GM18498 (cell line): ENCODE measurements around the gene MED15.

ENCODE experiments used
- ATAC-seq: cut with Tn5 transposase; IDR thresholded peaks from one replicate; pipeline ENCODE4 v1.9.1; 2021; ENCODE audit warnings: mild to moderate bottlenecking, moderate library complexity; ENCODE audit not compliant: unreplicated experiment

The MED15 gene

DNA sequence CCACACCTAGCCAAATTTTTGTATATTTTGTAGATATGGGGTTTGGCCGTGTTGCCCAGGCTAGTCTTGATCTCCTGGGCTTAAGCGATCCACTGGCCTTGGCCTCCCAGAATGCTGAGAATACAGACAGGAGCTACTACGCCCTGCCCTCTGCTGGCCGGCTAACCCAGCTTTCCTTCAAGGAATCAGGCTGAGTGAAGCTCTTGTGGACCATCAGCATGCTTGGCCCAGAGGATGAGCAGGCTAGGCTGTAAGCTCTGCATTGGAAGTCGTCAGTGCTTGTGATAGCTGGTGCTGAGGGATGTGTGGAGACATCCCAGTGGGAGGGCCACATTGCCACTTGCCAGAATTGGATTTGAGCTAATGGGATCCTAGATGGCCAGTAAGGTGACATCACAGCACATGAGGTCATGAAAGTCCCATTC lies 60.6 kb downstream of the MED15 start:
- no peak for ATAC-seq

DNA sequence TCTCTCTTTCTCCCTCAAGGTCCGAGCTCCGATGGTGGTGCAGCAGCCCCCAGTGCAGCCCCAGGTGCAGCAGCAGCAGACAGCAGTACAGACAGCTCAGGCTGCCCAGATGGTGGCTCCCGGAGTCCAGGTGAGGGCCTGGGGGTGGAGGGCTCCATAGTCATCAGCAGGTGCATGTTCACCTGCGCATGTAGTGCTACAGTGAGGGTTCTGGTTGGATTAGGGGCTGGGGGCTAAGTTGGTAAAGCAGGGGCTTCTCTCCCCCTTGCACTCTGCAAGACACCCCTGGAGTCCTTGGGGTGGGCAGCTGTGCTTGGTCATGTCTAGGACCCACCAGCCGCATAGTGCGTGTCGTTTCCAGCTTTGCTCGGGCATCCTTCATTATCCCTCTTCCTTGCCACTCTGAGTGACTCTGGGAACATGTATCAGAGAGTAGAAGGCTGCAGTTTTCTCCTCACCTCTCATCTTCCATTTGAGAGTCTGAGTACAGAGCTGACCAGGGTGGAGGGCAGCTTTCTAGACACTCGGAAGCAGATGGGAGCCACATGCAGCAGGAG lies 61.2 kb downstream of the MED15 start:
- no peak for ATAC-seq

DNA sequence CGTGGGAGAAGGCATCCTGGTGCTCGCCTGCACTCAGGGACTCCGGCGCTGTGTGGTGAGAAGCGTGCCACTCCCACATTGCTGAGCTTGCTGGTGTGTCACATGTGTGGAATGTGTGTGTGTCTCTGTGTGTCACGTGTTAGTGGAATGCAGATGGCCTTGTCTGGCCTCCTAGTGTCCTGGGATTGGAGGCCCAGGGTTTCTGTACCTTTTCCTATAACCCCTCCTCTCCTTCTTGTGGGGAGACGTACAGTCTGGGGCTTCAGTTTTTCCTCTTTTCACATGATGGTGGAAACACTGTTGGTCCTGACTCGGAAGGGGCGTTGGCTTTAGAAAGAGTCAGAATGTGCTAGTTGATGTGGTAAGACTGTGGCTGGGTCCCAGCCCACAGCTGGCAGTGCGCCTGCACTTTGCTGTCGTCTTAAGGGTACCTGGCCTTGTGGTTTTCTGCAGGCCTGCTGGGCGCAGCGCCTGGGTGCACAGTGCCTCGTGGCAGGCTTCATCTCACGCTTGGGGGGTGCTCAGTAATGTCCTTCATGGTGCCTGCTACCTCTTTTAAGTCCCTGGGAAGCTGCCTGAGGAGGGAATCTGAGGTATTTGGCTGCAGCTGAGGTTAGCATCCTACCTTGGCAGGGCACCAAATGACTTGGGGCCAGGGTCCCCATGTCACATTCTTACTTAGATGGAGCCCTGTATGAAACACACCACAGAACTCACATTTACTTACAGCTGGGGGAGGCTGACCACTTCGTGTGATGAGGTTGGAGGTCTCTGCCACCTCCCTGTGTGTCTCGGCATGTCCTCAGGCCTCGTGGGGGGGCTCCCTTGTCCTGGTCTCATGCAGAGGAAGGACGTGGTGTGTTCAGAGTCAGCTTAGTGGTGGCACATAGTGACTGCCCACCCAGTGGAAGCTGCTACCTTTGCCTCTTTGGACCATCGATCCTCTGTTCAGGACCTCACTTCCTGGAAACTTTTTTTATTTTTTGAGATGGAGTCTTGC lies 61.9 kb downstream of the MED15 start:
- peak; percentile 72 for ATAC-seq

DNA sequence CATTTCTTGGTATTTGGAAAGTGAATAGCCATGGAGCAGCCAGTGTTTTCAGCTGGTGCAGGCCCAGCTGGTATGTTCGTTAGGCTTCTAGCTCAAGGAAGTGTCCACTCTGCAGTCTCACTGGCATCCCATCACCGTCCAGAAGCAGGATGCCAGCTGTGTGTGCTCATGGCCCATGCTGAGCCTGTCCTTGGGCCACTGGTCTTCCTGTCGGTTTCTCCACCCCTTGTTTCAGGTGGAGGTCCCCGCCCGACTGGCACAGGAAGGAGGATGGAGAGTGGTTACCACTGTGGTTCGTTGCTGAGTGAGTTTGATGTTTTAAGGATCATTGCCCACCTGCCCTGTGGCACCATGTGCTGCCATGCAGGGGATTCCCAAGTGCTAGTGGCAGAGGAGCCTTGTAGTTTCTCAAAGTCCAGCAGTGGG lies 63.7 kb downstream of the MED15 start:
- ATAC-seq, result no peak

DNA sequence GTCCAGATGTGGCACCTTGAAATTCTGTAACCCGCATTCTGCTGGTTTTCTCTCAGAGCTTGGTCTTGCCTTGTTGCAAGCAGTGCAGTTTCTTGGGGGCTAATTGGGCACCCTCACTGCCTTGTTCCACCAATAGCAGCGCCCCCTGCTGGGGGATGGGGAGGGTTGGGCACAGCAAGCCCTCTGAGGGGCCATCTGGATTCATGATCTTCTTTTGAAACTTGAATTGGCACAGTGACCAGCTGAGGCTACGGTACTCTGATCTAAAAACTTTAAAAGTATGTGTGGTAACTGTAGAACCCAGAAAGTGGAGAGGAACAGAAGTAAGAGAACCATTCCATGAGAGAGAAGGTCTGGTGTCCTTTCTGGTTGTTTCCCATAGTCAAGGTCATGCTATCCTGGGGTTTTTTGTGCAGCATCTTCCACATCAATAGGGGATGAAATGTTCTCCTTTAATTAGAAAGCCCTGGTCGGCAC lies 64.2 kb downstream of the MED15 start:
- ATAC-seq, result no peak

DNA sequence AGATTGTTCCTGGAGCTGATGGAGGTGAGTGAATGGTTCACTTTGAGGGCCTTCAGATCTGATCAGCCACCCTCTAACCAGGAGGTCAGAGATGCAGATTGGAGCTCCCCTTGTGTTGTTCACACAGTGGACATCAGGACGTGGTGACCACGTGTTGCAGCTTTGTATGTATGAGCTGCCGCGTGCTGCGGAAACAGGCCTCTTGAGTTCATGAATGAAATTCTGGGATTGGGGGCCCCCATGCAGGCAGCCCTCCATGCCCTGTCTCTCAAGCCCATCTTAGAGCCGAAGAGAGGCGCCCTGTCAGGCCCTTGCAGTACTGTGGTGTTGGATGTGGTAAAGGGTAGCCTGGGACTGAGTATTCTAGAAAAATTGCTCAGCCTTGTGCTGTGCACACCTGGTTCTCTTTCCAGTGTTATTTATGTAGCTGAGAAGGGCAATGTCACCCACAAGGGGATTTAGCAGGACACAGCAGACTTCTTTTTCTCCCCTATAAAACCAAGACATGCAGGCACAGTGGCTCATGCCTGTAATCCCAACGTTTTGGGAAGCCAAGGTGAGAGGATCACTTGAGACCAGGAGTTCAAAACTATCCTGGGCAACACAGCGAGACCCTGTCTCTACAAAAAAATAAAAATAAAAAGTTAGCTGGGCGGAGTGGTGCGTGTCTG lies 64.9 kb downstream of the MED15 start:
- ATAC-seq, result no peak

DNA sequence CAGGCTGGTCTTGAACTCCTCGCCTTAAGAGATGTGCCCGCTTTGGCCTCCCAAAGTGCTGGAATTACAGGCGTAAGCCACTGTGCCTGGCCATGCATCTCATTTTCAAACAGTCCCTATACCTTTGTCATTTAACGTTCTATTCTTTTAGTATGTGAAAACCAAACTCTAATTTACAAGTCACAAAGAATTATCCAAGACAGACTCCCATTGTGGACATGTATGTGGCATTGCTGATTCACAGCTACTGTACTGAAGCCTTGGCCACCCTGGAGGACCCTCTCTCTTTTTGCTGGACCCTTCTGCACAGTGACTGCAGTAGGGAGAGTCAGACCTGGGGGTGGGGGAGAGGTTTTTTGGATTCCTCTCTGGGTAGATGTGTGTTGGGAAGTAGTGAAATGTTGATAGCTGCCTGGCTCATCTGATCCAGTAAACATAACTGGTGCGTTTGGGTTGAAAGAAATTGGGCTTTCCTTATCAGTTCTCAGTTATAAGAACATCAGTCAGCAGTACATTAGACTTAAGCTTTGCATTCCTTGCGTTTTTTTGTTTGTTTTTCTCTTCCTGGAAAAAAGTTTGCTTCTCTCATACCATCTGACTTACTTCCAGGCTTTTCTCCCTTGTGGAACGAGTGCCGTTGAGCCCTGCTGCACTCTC lies 65.9 kb downstream of the MED15 start:
- no peak for ATAC-seq

DNA sequence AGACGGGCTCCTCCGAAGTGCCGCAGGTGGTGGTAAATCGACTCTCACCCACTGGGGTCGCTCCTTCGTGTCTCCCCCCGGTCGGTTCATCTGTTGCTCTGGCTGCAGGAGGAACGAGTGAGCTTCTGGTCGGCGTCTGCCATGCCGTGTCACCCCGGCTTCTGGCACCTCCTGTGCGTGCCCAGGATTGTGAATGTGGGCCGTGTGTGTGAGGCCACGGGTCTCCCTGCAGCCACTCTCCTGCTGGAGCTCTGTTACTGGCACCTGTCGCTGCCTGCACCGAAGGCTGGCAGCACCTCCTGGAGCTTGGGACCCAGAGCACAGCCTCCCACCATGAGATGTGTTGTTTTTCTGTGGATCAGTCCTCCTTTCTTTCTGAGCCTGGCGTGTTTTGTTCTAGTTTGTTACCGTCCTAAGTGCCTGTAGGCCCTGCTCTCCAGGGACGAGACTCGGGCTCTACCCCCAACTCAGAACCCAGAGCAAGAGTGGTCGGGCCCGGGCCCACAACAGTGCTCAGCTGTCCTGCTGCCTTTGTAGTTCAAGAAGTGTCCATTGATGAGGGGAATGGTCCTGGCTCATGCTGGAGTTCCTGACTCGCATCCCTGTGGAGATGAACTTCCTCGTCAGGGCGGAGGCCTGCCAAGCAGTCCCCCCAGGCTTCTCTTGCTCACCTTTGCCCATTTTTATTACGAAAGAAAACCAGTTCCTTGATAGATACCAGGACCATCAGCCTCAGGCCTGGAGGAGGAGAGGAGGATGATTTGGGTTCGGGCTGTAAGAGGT lies 66.6 kb downstream of the MED15 start:
- no peak for ATAC-seq

DNA sequence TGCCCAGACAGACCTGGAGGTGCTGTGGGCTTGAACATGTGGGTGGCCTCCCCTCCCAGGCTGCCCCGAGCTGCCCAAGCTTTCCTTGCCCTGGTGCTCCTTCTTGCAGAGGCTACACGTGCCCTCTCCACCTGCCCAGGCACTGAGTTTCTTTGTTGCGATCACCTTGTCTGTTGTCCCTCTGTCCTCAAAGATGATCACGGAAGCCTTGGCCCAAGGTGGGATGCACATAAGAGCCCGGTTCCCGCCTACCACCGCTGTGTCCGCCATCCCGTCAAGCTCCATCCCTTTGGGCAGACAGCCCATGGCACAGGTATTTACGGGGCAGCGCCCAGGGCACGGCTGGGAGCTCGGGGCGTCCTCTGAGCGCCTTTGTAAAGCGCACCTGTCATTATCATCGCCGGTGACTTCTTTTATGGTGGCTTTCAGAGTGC lies 67.5 kb downstream of the MED15 start:
- ATAC-seq, result no peak

DNA sequence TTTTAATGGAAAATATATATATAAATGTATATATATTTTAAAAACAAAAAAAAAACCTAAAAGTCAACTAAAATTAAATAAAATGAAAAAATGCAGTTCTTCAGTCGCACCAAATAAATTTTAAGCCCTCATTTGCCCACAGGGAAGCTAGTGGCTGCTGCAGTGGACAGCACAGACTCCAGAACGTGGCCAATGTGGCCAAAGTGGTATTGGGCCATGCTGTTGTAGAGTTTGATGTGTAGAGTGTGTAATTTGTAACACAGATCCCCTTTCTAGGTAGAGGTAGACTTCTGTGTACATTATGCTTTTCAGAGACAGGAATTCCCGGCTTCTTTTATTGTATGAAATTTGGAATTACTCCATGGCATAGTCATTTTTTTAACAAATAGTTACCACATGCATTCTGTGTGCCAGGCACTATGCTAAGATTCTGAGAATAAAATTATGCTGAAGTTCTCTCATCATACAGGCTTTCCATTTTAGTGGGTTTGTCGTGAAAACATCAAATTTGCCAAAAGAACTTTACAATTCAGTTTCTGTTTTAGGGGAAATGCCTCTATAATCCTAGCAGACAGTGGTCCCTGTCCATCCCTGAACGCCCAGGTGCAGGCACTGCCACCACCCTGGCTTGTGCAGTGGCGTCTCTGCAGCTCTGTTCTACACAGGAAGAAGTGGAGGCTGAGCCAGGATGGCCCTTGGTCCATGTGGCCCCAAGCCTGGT lies 68.5 kb downstream of the MED15 start:
- ATAC-seq, result no peak

DNA sequence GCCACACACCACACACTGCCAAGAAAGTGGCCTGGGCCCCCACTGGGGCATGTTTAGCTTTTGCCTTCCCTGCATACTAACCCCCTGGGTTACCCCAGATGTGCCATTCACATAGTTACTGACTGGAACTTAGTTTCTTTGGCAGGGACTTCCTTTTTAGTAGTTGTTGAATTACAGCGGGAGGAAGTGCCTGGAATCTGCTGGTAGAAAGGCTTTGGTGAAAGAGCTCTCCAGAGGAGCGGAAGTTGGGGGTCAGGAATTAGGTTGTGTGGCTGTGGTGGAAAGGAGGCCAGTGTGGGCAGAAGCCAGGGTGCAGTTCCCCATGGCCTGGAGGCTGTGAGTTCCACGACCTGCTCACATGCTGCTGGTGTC lies 69.0 kb downstream of the MED15 start:
- ATAC-seq, result no peak

DNA sequence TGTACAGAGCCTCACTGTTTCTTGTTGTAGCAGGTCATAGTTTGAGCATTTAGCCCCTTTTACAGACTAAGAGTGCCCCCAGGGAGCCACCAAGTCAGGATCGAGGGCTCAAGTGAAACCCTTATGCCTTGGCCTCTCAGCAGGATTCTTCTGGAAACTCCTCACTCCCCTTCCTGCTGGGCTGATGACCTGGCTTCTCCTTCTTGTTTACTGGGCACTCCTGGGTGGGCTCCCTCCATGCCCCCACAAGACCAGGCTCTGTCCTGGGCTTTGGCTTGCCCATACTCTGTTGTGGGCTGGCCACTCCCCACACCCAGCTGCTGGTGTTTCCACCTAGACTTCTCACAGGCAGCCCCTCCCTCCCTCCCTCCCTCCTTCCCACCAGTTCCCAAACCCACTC lies 69.6 kb downstream of the MED15 start:
- ATAC-seq, result no peak

DNA sequence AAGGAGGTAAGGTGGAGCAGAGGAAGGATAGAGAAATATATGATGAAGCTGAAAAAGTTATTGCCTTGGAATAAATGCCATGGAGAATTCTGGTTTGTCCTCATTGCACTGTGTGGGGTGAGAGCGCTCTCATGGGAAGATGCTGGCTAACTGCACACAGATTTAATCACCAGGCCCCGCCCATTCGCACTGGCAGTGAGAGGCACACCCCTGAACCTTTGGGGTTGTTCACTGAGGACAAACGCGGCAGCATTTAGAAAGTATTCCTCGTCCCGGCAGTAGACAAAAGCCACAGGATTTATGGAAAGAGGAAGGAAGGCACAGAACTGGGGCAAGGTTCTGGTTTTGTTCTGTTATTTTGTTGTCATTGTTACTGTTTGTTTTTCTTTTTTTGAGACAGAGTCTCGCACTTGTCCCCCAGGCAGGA lies 70.2 kb downstream of the MED15 start:
- no peak for ATAC-seq

DNA sequence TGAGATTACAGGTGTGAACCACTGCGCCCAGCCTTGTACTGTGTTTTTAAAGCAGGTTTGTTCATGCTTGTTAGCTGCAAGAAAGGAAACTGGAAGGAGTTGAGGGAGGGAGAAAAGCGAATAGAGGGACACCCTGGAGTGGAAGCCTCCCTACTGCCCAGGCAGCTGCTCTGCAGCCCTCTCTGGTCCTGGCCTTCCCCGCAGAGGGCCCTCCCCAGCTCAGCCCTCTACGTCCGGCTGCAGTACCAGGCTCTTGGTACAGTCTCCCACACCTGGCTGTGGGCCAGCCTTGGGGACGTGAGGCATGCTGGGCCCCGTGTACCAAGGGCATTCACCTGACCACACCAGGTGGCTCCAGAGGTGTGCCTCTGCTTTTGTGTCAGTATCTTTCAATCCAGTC lies 70.8 kb downstream of the MED15 start:
- ATAC-seq, result no peak

DNA sequence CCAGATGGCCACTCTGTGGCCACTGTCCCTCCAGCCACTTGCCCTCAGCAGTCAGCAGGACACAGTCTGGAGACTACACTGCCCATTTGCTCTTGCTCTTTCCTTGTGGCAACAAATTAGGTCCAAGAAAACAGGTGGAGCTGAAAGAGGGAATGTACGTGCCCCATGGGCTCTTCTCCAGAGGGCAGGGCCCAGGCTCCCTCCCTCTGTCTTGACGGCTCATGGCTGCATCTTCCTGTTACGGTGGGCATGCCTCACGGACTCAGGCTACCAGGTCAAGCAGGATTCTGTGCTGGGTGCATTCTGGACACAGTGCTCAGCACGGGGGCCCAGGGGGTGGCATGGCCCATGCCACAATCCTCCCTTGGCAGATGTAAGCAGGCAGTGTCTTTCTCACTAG lies 71.3 kb downstream of the MED15 start:
- ATAC-seq, result no peak

DNA sequence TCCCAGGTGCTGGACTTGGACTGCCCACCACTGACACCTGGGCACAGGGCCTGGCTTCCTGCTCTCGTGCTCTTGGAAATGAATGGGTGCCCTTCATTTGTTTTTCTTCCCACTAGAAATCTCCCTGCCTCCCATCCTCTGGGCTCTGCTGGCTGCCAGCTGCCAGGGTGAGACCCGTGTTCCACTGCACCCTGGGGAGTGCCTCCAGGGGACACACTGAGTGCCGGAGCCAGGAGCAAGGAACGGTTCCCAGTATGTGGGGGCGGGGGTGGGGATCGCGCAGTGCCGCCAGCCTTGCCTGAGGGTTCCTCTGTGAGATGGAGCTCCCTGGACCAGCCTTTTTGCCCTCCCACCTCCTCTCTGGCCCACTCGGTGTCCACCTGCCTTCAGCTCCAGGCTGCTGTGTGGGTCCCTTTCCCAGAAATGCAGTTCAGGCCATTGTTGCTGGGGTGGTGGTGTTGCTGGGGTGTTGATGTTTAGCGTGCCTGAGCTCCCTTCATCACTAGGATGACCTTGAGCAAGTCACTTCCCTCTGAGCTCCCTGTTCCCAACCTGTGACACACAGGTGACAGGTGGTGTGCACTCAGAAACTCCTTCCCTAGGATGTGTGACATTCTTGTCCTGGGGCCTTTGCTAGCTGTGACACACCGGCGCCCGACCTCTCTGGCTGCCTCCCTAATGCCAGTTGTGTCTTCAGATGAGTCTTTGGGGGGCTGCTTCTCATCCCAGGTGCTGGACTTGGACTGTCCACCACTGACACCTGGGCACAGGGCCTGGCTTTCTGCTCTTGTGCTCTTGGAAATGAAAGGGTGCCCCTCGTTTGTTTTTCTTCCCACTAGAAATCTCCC lies 72.1 kb downstream of the MED15 start:
- no peak for ATAC-seq

DNA sequence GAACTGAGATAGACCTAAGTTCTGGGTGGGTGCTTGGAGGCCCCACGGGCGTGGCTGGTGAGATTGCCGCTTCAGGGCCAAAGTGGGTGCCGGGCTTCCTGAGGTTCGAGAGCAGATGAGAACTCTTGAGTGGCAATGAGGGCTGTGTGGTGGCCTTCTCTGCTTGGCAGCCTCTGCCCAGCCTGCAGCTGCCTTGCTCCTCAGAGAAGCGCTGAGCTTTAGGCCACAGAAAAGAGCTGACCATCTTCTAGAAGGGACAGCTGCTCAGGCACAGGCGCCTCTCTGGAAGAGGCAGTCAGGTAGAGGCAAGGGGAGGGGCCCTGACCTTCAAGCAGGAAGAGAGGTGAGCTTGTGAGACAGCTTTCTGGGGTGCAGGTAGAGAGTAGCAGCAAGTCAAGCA lies 72.8 kb downstream of the MED15 start:
- no peak for ATAC-seq

DNA sequence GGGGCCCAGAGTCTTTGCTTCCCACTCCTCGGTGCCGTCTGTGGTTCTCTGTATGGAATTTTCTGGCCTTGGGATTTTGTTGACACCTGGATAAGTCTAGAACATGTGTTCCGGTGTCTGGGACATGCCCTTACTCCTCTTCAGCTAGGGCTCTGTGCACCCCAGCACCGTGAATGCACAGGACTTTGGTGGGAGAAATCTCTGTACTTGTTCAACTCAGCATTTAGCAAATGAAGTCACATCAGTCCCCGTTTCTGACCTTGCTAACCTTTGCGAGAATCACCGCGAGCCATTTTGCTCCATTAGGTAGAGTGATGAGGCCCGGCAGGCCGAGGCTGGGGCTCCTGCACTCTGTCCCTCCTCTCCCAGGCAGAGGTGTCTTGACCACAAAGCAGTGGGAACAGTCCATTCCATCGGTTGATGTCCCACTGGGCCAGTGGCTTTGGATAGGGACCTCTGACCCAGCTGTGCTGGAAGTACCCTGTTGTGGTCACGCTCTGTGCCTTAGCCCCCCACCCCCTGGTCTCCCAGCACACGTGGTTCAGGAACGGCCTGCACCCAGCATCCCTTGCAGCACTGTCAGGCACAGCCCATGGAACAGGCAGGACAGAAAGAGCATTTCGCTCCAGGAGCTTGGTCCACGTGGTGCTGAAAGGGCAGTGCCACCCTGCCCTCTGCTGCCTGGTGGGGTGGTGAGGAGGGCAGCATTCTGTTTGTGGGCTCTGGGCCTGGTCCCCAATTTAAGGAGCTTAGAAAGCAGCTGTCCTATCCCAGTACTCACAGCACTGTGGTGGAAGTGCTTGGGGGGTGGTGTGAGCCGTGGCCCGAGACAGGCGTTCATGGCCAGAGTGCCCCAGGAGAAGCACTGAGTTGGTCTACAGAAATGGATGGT lies 73.4 kb downstream of the MED15 start:
- no peak for ATAC-seq
